Fibroblast of villous mesenchyme (primary cell): ENCODE data around the gene ARMH3. TPM values are rescaled to one million over a fixed set of nuclear protein-coding genes. Genes with fewer than 3 reads are reported as not detected.

Source experiments
- DNase-seq: peaks from one replicate; pipeline ENCODE4 v3.0.0-alpha.2; 2010; ENCODE audit warnings: low read depth
- H3K4me3 ChIP-seq: 2 replicates; pipeline ENCODE4 v1.5.1; 2011; ENCODE audit warnings: low read depth, mild to moderate bottlenecking, low read length
- total RNA-seq: library from RNA; depleted of rRNA; stranded (reverse); fragments of >200 nt; gene quantifications from 2 replicates; pipeline ENCODE4 v1.2.3, GENCODE V29; 2012
- TF ChIP-seq, protein P1 (sequence below): IDR thresholded peaks from 2 replicates; pipeline ENCODE4 v1.5.1; 2012; ENCODE audit warnings: low read depth, mild to moderate bottlenecking, low read length; ENCODE audit not compliant: insufficient read depth

The ARMH3 gene
- total RNA-seq, 1 donor = 10.4 TPM

GRCh38 chr10:101874252-101874651 lies 181.7 kb downstream of the ARMH3 start:
- no peak overlapping the region for H3K4me3 ChIP-seq
- no peak for DNase-seq
- TF ChIP-seq, protein P1, sequence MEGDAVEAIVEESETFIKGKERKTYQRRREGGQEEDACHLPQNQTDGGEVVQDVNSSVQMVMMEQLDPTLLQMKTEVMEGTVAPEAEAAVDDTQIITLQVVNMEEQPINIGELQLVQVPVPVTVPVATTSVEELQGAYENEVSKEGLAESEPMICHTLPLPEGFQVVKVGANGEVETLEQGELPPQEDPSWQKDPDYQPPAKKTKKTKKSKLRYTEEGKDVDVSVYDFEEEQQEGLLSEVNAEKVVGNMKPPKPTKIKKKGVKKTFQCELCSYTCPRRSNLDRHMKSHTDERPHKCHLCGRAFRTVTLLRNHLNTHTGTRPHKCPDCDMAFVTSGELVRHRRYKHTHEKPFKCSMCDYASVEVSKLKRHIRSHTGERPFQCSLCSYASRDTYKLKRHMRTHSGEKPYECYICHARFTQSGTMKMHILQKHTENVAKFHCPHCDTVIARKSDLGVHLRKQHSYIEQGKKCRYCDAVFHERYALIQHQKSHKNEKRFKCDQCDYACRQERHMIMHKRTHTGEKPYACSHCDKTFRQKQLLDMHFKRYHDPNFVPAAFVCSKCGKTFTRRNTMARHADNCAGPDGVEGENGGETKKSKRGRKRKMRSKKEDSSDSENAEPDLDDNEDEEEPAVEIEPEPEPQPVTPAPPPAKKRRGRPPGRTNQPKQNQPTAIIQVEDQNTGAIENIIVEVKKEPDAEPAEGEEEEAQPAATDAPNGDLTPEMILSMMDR = no peak

- peak; percentile 79 for DNase-seq
- TF ChIP-seq, protein P1 = no peak
- no peak overlapping the region for H3K4me3 ChIP-seq
These were observed 188.0 kb downstream of the ARMH3 start for GRCh38 chr10:101867931-101868330.

DNA sequence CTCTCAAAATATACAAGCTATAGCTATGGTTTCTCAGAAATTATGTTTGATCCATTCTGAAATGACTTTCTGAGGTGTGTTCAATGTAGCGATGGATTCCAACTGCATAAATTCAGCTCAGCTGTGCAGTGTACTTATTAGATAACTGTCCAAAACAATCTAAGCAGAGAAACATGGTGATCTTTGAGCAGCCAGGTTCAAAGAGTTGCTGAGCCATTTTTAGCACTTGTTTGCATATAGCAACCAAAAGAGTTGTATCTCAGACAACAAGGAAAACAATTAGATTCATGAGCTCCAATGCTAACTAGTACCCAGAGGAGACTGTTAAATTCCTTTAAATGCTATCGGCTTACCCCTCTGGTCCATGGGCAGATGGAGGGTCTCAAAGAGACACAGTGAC lies 196.4 kb downstream of the ARMH3 start:
- DNase-seq = no peak
- no peak overlapping the region for H3K4me3 ChIP-seq
- TF ChIP-seq, protein P1 = no peak

- TF ChIP-seq, protein P1 = no peak
- H3K4me3 ChIP-seq = no peak overlapping the region
- DNase-seq = no peak
These were observed 197.1 kb downstream of the ARMH3 start for GRCh38 chr10:101858723-101859500.

DNA sequence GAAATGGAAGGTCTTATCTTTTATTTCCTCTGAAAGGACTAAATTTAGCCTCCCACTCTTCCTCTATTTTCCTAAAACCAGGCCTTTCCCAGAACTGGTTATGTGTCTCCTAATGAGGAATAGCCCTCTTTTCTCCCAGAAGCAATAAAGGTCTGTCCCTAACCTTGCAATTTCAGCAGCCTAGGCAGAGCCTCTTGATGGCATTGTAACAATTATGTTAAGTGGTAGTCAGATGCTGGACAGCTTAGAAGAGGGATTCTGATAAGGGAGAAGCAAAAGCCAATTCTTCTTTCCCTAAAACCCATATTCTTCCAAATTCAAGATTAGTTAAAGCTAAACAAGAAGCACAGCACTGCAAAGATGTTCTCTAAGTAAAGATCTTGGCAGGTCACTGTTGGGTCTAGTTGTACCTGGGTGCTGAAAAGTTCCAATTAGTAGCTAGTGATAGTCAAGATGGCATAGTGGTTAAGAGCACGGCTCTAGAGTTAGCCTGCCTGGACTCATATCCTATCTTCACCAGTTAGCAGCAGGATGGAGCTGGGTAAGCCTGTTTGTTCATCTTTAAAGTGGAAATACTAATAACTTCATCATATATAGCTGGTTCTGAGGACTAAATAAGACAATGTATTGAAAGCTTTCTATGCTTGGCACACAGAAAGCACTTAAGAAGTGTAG lies 198.0 kb downstream of the ARMH3 start:
- no peak overlapping the region for H3K4me3 ChIP-seq
- no peak for DNase-seq
- TF ChIP-seq, protein P1 = no peak

DNA sequence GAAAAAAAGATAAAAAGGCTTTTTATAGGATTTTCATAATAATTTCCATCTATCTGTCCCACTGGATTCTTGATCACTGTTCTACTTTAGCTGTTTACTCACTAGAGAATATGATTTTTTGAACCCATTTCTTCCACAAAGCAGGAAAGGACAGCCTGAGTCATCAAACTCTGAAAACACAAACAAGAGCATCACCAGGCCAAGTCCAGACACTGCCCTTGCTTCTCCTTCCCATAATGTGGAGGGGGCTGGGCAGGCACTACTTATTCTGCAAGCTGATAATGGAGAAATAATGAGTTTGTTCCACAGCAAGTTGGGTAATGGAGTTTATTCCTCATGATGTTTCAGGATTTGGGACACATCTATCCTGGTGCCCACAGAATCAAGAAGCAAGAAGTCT lies 199.3 kb downstream of the ARMH3 start:
- peak; percentile 61 for DNase-seq
- TF ChIP-seq, protein P1 = no peak
- H3K4me3 ChIP-seq = no peak overlapping the region
